NCI-H2171 treated with DMSO at 0.1 percent for 48 hours (cell line): Measurements from ENCODE around the gene DNALI1.

Experiments used
- DNase-seq: peaks from one replicate; lab custom pipeline; 2025; lab: John Stamatoyannopoulos, UW

The DNALI1 gene

GRCh38 chr1:37602750-37603694, 46.3 kb downstream of the DNALI1 start:
- DNase-seq = peak; percentile 6

GRCh38 chr1:37605061-37605650, 48.4 kb downstream of the DNALI1 start:
- DNase-seq = no peak

- DNase-seq = no peak
Observed at GRCh38 chr1:37605806-37606474, 49.2 kb downstream of the DNALI1 start.

GRCh38 chr1:37606481-37607263, 49.9 kb downstream of the DNALI1 start:
- DNase-seq = no peak

DNA sequence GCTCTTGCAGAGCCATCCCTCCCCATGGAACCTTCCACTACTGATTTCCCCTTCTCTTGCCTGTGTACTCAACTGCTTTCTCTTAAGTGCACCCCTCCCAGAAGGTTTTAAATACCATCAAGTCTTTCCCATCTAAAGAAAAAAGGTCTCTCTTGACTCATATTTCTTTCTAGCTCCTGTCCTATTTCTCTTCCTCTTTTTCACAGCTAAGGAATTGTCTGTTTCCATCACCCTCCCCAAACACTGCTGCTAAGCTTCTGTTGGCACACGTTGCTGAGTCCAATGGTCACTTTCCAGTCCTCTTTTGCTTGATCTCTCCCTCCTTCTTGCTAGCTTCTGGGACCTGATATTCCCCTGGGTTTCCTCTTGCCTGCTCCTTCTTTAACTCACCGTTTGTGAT, 52.3 kb downstream of the DNALI1 start:
- DNase-seq = no peak

GRCh38 chr1:37609994-37610393, 53.3 kb downstream of the DNALI1 start:
- no peak for DNase-seq

GRCh38 chr1:37612186-37612585, 55.4 kb downstream of the DNALI1 start:
- DNase-seq = no peak

GRCh38 chr1:37614105-37614504, 57.4 kb downstream of the DNALI1 start:
- no peak for DNase-seq

DNA sequence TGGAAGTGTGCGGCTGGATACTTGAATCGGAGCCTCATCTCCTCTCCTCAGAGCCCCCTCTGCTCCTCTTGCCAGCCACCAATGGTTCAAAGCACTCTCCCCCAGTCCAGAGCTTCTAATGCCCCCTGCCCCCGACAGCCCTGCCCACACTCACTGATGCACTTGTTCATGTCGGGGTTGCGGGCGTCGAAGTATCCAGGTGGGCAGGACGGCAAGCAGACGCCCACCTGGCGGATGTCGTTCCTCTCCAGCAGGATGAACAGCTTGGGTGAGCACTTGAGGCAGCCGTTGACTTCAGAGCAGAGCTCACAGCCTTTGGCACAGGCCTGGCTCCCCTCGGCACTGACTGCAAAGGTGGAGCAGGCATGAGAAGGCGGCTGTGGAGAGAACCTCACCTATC, 59.6 kb downstream of the DNALI1 start:
- peak; percentile 79 for DNase-seq
